Measurements from ENCODE around the gene PTPMT1.

The PTPMT1 gene

GRCh38 chr11:47616726-47617416 lies 51.5 kb downstream of the PTPMT1 start:
- no peak for DNase-seq

DNA sequence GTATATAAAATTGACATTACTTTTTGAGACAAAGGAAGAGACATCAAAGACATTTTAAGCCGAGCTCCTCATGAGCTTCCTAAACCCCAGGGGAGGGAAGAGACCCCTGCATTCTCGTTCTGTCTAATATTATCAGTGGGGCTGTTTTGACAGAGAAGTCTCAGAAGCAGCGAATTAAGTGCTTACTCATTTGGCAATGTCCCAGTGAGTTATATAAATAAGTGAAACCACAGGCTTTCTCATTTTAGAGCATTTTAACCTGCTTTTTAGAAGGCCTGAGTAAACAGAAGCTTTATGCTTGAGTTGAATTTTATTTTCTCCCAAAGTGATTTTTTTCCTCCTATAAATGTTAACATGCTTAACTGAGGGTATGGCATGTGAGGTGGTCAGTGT lies 52.0 kb downstream of the PTPMT1 start:
- DNase-seq, result no peak

DNA sequence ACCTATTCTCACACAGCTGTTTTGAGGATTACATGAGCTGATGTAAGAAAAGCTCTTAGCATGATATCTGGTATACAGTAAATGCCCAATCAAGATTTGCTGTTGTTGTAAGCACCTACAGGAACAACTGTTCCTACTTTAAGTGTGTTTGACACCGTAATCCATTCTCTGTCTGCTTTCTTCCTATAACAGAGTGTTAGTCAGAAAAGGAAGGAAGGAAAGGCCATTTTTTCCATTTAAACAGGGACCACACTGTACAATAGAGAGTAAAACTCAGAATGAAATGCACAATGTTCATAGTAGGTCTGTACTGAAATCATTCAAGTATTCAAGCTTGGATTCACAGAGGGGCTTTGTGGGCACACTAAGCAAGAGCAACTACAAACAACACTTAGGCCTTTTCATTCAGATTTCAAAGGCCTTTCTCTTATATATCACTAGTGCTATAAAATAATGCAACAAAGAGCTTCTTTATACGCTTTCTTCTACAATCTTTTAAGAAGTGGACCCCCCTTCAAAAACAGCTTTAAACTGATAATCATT lies 55.5 kb downstream of the PTPMT1 start:
- DNase-seq, result no peak
